ENCODE results near the gene EYS.
A peak's percentile ranks its signal among the peaks of the same experiment; 100 is the strongest.
"Not testable (repeated sequence)": the region's sequence is repeated elsewhere in the genome, so short reads cannot be mapped to it uniquely, and the experiment has no call there.

EYS gene

DNA sequence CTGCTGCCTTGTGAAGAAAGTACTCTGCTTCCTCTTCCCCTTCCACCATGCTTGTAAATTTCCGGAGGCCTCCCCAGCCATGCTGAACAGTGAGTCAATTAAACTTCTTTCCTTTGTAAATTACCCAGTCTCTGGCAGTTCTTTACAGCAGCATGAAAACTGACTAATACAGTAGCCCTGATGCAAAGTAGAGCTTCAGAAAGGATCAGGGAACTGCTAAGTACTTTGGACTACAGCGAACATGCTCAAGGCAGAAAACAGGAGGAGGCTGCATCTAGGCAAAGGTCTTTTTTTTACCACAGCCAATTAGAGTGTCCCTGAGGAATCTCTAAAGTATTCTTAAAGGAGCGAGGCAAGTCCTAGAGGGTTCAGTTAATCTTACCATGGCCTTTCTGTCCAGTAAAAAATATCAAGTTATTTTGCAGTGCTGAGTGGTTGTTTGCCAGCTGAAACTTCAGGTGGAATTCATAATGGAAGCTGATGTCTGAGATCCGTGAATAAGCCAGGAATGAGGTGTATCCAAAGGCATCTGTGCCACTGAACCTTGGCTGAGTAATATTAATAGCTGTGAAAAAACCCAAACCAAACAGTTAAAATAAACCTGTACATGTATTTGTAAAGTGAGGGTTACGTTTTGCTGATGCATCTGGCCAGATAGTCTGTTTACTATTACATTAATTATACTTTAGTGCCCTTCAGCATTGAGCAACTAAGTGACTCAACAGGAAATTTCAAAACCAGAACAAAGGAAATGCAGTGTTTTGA is 1901.0 kb downstream of the EYS start:
- TF ChIP-seq CTCF (conservative IDR thresholded peaks at IDR 0.05): no peak
- peak overlapping the region; percentile 65 for H3K27ac ChIP-seq

- no peak for TF ChIP-seq CTCF (conservative IDR thresholded peaks at IDR 0.05)
- peak overlapping the region; percentile 65 for H3K27ac ChIP-seq
Measured at GRCh38 chr6:63805345-63805744, 1901.7 kb downstream of the EYS start.

DNA sequence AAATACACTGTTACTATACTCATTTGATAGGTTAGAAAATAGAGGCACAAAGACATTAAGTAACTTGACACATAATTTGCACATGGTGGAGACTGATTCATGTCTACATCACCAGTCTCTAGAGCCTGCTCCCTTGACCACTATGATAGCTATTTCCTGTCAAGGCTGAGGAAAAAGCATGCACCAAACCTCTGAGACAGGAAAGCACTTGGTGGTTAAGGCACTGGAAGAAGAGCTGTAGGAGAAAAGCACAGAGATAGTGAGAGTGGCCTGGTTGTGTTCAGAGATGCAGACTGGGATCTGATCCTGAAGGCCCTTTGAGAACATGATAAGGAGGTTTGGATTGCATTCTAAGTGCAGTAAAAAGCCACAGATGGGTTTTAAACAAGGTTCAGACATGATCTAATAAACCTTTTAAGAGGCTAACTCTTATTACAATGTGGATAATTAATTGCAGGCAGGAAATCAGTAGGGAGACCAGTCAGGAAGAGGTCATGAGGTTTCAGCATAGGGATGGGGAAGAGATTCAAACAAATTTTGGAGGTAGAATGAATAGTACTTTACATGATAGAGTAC is 1902.6 kb downstream of the EYS start:
- peak overlapping the region; percentile 65; the same call in 1 of the 2 replicates for H3K27ac ChIP-seq
- no peak for TF ChIP-seq CTCF (conservative IDR thresholded peaks at IDR 0.05)

GRCh38 chr6:63803371-63803770 is 1903.7 kb downstream of the EYS start:
- no peak for TF ChIP-seq CTCF (conservative IDR thresholded peaks at IDR 0.05)
- no peak overlapping the region for H3K27ac ChIP-seq

- no peak overlapping the region for H3K27ac ChIP-seq
- peak; percentile 86 for TF ChIP-seq CTCF (conservative IDR thresholded peaks at IDR 0.05)
Measured at GRCh38 chr6:63802606-63803206, 1904.3 kb downstream of the EYS start.

DNA sequence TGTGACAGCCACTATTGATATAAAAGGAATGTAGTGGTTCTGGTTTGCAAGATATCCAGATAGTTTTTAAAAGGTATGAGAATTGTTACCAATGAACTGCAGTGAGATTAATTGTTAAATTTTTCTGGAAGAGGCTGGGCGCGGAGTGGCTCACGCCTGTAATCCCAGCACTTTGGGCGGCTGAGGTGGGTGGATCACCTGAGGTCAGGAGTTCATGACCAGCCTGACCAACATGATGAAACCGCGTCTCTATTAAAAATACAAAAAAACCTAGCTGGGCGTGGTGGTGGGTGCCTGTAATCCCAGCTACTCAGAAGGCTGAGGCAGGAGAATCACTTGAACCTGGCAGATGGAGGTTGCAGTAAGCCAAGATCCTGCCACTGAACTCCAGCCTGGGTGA is 1906.6 kb downstream of the EYS start:
- H3K27ac ChIP-seq: not testable (repeated sequence)

GRCh38 chr6:63799813-63800212 is 1907.2 kb downstream of the EYS start:
- no peak for TF ChIP-seq CTCF (conservative IDR thresholded peaks at IDR 0.05)
- no peak overlapping the region for H3K27ac ChIP-seq

GRCh38 chr6:63799313-63799712 is 1907.7 kb downstream of the EYS start:
- TF ChIP-seq CTCF (conservative IDR thresholded peaks at IDR 0.05): no peak
- H3K27ac ChIP-seq: no peak overlapping the region

All from VCaP (cell line).